Testis (tissue), 3 donors: ENCODE measurements around the gene UBL4A. TPM values are rescaled to one million over a fixed set of nuclear protein-coding genes. Genes with fewer than 3 reads are reported as not detected.
A peak's percentile ranks its signal among the peaks of the same experiment; 100 is the strongest.

ENCODE experiments used
- DNase-seq: peaks from one replicate; pipeline ENCODE4 v3.0.0-alpha.2; 2019
- H3K27ac ChIP-seq, 2 donors: fragments of 200-600 bp; sonication (generic); one replicate each; pipeline ENCODE4 v1.5.1; 2019
- H3K27me3 ChIP-seq: fragments of 200-600 bp; sonication (generic); one replicate; pipeline ENCODE4 v1.5.1; 2019
- H3K36me3 ChIP-seq: fragments of 200-600 bp; sonication (generic); one replicate; pipeline ENCODE4 v1.5.1; 2017; ENCODE audit warnings: low read depth; ENCODE audit errors: missing control alignments
- H3K4me1 ChIP-seq: fragments of 200-600 bp; sonication (generic); one replicate; pipeline ENCODE4 v1.5.1; 2019
- H3K4me3 ChIP-seq, 2 donors: fragments of 200-600 bp; sonication (generic); one replicate each; pipeline ENCODE4 v1.5.1; 2017 to 2019
- H3K9me3 ChIP-seq: fragments of 200-600 bp; sonication (generic); one replicate; pipeline ENCODE4 v1.5.1; 2017
- POLR2A ChIP-seq: fragments of 450-650 bp; IDR thresholded peaks from one replicate; pipeline ENCODE4 v1.6.1; 2017; ENCODE audit warnings: antibody characterized with exemption, mild to moderate bottlenecking, moderate library complexity
- WGBS, 2 donors: methylation state at CpG; one replicate each; pipeline ENCODE4 v1.1.5; 2018; 5-methylcytosine and 5-hydroxymethylcytosine counted together
- intact Hi-C: fragments of 100-400 bp; cut with DNase I; formaldehyde crosslinking; loops from one replicate; pipeline ENCODE4 v1.15.1; 2023; ENCODE audit warnings: low total_unique reads
- polyA plus RNA-seq: library from polyadenylated mRNA; stranded (reverse); fragments of 350-450 nt; fragmentation: Illumina TruSeq; extraction: RNeasy Lipid Tissue Mini Kit (QIAGEN cat#74804); gene quantifications from one replicate; pipeline ENCODE4 v1.2.3, GENCODE V29; 2014; ENCODE audit warnings: low read depth, low replicate concordance; ENCODE audit not compliant: insufficient read depth
- total RNA-seq, 2 donors: library from RNA; depleted of rRNA; stranded (reverse); fragments of >200 nt; gene quantifications; one replicate each; pipeline ENCODE4 v1.2.3, GENCODE V29; 2016
- TF ChIP-seq, protein P1 (sequence below), 3 experiments: fragments of 450-650 bp in 2 of 3; fragments of 200-600 bp in 1 of 3; sonication (generic) in 1 of 3; IDR thresholded peaks; one replicate each; pipeline ENCODE4 v1.5.1; 2016 to 2019; ENCODE audit warnings: antibody characterized with exemption in 3 of 3, mild to moderate bottlenecking in 2 of 3, moderate library complexity in 1 of 3

The UBL4A gene
- total and polyA plus RNA-seq, 3 donors from 2014 or later: 13.3 to 18.9 (median 16.8) TPM

DNA sequence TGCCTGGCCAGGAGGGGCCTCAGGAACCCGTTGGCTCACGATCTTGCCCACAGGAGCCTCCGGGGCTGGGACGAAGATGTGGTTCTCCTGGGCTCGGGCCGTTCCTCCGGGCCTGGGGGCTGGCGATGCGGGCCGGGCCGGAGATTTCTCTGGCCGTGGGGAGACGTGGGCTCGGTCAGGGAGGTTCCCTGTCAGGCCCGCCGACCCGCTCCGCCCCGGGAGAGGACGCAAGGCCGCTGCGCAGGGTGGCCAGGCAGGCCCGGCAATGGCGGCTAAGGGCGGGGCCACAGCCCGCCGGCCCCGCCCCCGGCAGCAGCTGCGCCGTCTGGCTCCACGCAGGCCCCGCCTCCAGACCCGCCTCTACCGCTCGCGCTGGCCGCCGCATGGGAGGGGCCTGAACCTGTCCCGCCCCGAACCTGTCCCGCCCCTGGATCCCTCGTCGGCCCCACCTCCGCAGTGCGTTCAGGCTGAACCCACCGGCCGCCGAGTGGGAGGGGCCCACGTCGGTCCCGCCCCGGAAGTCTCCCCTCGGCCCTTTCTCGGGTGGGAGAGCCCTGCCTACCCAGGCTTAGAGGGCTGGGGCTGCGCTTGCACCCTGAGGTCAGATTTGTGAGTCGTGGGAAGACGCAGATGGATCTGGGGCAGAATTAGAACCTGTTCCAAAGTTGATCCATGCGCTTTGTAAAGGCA is 29.7 kb upstream of the UBL4A start, which contains the start of gene FAM3A:
FAM3A (minus strand) TSS at position 267 of the 690 bp plus-strand sequence. CDS start 460 bp downstream, outside the sequence.
- intact Hi-C loops: no loop called here
- H3K27ac ChIP-seq: peak within 1 kb of the TSS; percentile 89 to 92
- WGBS, 2 donors: 0% methylated on average over 26 of the region's 59 CpGs; no CpG with 5 or more reads in 1 of the 2 donors
- no peaks in the 10 kb centered on the region for H3K9me3 ChIP-seq
- H3K4me1 ChIP-seq: peaks cover 12% of the 10 kb centered on the region
- TF ChIP-seq, protein P1, sequence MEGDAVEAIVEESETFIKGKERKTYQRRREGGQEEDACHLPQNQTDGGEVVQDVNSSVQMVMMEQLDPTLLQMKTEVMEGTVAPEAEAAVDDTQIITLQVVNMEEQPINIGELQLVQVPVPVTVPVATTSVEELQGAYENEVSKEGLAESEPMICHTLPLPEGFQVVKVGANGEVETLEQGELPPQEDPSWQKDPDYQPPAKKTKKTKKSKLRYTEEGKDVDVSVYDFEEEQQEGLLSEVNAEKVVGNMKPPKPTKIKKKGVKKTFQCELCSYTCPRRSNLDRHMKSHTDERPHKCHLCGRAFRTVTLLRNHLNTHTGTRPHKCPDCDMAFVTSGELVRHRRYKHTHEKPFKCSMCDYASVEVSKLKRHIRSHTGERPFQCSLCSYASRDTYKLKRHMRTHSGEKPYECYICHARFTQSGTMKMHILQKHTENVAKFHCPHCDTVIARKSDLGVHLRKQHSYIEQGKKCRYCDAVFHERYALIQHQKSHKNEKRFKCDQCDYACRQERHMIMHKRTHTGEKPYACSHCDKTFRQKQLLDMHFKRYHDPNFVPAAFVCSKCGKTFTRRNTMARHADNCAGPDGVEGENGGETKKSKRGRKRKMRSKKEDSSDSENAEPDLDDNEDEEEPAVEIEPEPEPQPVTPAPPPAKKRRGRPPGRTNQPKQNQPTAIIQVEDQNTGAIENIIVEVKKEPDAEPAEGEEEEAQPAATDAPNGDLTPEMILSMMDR (IDR thresholded peaks at IDR 0.05): no peak
- peak; percentile 50 for TF ChIP-seq POLR2A
- H3K36me3 ChIP-seq: no peaks in the 10 kb centered on the region
- H3K4me3 ChIP-seq: peak within 1 kb of the TSS; percentile 65 to 77
- H3K27me3 ChIP-seq: no peaks in the 10 kb centered on the region
- peak; percentile 94 for DNase-seq

DNA sequence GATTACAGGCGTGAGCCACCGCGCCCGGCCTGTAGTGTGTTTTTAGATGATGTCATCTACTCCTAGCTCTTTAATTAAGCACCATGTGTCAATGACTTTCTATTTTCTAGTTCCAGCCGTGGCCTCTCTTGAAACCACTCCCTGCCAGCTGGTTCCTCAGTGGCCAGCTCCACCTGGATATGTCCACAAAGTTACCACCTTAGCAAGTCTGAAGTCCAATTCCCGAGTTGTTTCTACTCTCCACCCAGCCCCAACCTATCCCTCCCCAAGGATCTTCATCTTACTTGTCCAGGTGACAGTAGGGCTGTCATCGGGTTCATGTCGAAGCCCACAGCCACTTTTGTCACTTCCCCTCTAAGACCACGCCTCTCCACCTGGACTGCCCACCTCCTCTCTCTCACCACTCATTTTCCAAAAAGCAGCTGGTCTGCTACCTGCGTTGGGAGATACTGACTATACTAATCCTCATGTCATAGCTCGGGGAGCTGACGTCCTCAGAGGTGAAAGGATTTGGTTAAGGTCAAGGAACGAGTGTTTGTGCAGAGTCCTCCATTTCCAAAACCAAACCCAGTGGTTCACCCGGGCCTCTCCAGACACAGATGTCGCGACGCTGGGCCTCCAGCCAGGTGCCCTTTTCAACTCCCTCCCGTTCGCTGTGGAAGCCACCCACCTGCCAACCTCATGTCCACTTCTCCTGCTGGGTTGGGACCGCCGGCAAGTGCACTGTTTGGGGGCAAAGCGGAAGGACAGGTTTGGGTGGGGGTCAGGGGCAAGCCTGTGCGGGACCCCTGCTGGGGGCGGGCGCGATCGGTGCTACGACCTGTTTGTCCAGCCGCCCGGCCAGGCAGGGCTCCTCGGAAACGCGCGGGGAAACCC is 28.9 kb upstream of the UBL4A start:
- Histone ChIP-seq H3K9me3 (no peaks in the 10 kb centered on the region), H3K27ac (peak overlapping the region; percentile 89 to 92), H3K4me1 (peaks cover 12% of the 10 kb centered on the region), H3K27me3 (no peaks in the 10 kb centered on the region), H3K4me3 (peak overlapping the region; percentile 65 to 77), H3K36me3 (no peaks in the 10 kb centered on the region)
- intact Hi-C loops: no loop called here
- no peak for DNase-seq
- WGBS, 2 donors: 15 to 28% methylated on average over 13 to 34 of the region's 34 CpGs
- TF ChIP-seq POLR2A: no peak
- TF ChIP-seq, protein P1 (IDR thresholded peaks at IDR 0.05): no peak

DNA sequence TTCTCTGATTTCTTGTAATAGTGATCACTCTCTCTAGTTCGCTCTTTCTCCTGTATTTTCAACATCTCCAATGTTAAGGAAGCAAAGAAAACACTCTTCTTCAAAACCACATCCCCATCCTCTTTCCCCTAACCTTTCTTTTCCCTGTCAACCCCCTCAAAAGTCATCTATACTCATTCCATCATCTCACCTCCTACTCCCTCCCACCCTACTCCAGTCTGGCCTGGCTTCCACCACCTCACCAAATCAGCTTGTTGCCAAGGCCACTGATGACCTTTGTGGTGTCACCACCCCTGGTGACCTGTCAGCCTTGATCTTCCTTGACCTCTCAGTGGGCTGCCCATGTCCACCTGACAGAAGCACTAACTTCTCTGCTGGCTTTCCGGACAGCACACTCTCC is 27.3 kb upstream of the UBL4A start:
- Histone ChIP-seq H3K27ac (no peak overlapping the region), H3K4me1 (peaks cover 12% of the 10 kb centered on the region), H3K27me3 (no peaks in the 10 kb centered on the region), H3K4me3 (no peak overlapping the region), H3K9me3 (no peaks in the 10 kb centered on the region), H3K36me3 (no peaks in the 10 kb centered on the region)
- TF ChIP-seq, protein P1 (IDR thresholded peaks at IDR 0.05): no peak
- no peak for TF ChIP-seq POLR2A
- no peak for DNase-seq
- 85 to 90% methylated on average over 2 of the region's 2 CpGs for WGBS, 2 donors
- intact Hi-C loops: no loop called here

DNA sequence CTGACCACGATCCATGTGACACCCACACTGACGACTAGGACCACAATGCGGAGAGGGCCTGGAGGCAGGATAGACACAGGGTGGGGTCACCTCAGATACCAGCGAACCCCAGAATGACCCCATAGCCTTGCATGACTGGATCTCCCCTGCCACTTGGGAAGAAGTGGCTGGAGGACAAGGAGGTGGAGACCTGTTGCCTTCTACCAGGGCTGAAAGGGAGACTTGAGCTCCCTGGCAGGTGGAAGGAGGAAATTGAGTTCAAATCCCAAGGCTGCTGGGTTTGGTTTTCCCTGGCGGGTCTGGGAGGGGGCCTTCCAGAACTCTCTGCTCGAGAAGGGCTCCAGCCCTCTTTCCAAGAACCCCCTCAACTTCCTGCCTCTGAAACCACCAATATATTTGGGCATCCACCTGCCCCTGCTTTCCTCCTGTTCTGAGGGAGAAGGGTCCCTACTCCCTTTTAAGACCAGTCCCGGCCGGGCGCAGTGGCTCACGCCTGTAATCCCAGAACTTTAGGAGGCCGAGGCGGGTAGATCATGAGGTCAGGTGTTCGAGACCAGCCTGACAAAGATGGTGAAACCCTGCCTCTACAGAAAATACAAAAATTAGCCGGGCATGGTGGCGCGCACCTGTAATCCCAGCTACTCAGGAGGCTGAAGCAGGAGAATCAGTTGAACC is 26.6 kb upstream of the UBL4A start:
- 94 to 98% methylated on average over 10 to 13 of the region's 16 CpGs for WGBS, 2 donors
- TF ChIP-seq, protein P1 (IDR thresholded peaks at IDR 0.05): no peak
- no peak for TF ChIP-seq POLR2A
- H3K4me3 ChIP-seq: no peak overlapping the region
- peaks cover 11% of the 10 kb centered on the region for H3K4me1 ChIP-seq
- H3K27ac ChIP-seq: no peak overlapping the region
- no peaks in the 10 kb centered on the region for H3K9me3 ChIP-seq
- H3K27me3 ChIP-seq: no peaks in the 10 kb centered on the region
- intact Hi-C loops: no loop called here
- no peaks in the 10 kb centered on the region for H3K36me3 ChIP-seq
- DNase-seq: no peak
